ENCODE measurements around the gene ADCY7.

ADCY7 gene

GRCh38 chr16:50309527-50310307, 43.4 kb downstream of the ADCY7 start (continued):
- TF ChIP-seq TCF4 (CRISPR knock-in tag; IDR thresholded peaks at IDR 0.05; ENCODE audit: borderline replicate concordance) = no peak
- no peak for TF ChIP-seq ARNTL (CRISPR knock-in tag; IDR thresholded peaks at IDR 0.05; ENCODE audit: borderline replicate concordance, low read depth)
- no peak for TF ChIP-seq CREB5 (CRISPR knock-in tag; IDR thresholded peaks at IDR 0.05; ENCODE audit: low read depth)
- TF ChIP-seq ZC3H10 (CRISPR knock-in tag; IDR thresholded peaks at IDR 0.05) = no peak
- TF ChIP-seq ISL1 (CRISPR knock-in tag; IDR thresholded peaks at IDR 0.05) = no peak
- TF ChIP-seq ZNF8 (CRISPR knock-in tag; IDR thresholded peaks at IDR 0.05) = no peak
- no peak for TF ChIP-seq TSHZ2 (CRISPR knock-in tag; IDR thresholded peaks at IDR 0.05)
- TF ChIP-seq SNAI2 (CRISPR knock-in tag; IDR thresholded peaks at IDR 0.05) = no peak
- no peak for TF ChIP-seq OSR1 (CRISPR knock-in tag; IDR thresholded peaks at IDR 0.05)
- no peak for TF ChIP-seq CSDC2 (CRISPR knock-in tag; IDR thresholded peaks at IDR 0.05)

- peak; percentile 17 for ATAC-seq
- TF ChIP-seq OSR1 (CRISPR knock-in tag; IDR thresholded peaks at IDR 0.05) = no peak
- TF ChIP-seq SNAI2 (CRISPR knock-in tag; IDR thresholded peaks at IDR 0.05) = no peak
- no peak for TF ChIP-seq ZC3H10 (CRISPR knock-in tag; IDR thresholded peaks at IDR 0.05)
- no peak for TF ChIP-seq ZFP30 (CRISPR knock-in tag; IDR thresholded peaks at IDR 0.05)
- no peak for TF ChIP-seq BACH2 (CRISPR knock-in tag; IDR thresholded peaks at IDR 0.05; ENCODE audit: borderline replicate concordance)
- TF ChIP-seq ISL1 (CRISPR knock-in tag; IDR thresholded peaks at IDR 0.05) = no peak
- no peak for TF ChIP-seq CSRNP3 (CRISPR knock-in tag; IDR thresholded peaks at IDR 0.05)
- no peak for TF ChIP-seq POU6F1 (CRISPR knock-in tag; IDR thresholded peaks at IDR 0.05; ENCODE audit: borderline replicate concordance, low read depth)
- no peak for TF ChIP-seq ARNTL (CRISPR knock-in tag; IDR thresholded peaks at IDR 0.05; ENCODE audit: borderline replicate concordance, low read depth)
- TF ChIP-seq ZFP3 (CRISPR knock-in tag; IDR thresholded peaks at IDR 0.05) = no peak
- TF ChIP-seq ZNF70 (CRISPR knock-in tag; IDR thresholded peaks at IDR 0.05) = no peak
- no peak for TF ChIP-seq ZNF565 (CRISPR knock-in tag; conservative IDR thresholded peaks at IDR 0.05; ENCODE audit: low read depth)
- no peak for TF ChIP-seq RARB (CRISPR knock-in tag; IDR thresholded peaks at IDR 0.05)
- TF ChIP-seq ESRRG (CRISPR knock-in tag; IDR thresholded peaks at IDR 0.05) = no peak
Measured at GRCh38 chr16:50310308-50311133, 44.2 kb downstream of the ADCY7 start.

- ATAC-seq = no peak; the same call in 2 of the 3 replicates
- TF ChIP-seq ISL1 (CRISPR knock-in tag; IDR thresholded peaks at IDR 0.05) = no peak
- no peak for TF ChIP-seq GLIS3 (CRISPR knock-in tag; IDR thresholded peaks at IDR 0.05)
- TF ChIP-seq PATZ1 (CRISPR knock-in tag; IDR thresholded peaks at IDR 0.05; ENCODE audit: borderline replicate concordance) = no peak
- TF ChIP-seq OSR1 (CRISPR knock-in tag; IDR thresholded peaks at IDR 0.05) = no peak
- TF ChIP-seq CREB5 (CRISPR knock-in tag; IDR thresholded peaks at IDR 0.05; ENCODE audit: low read depth) = no peak
- no peak for TF ChIP-seq ZNF565 (CRISPR knock-in tag; conservative IDR thresholded peaks at IDR 0.05; ENCODE audit: low read depth)
- no peak for TF ChIP-seq ESRRG (CRISPR knock-in tag; IDR thresholded peaks at IDR 0.05)
- no peak for TF ChIP-seq ZC3H10 (CRISPR knock-in tag; IDR thresholded peaks at IDR 0.05)
- no peak for TF ChIP-seq TOX (CRISPR knock-in tag; IDR thresholded peaks at IDR 0.05; ENCODE audit: borderline replicate concordance)
- no peak for TF ChIP-seq ZNF8 (CRISPR knock-in tag; IDR thresholded peaks at IDR 0.05)
Measured at GRCh38 chr16:50311134-50311528, 44.8 kb downstream of the ADCY7 start.

All from SK-N-SH treated with all-trans-retinoic acid at 6 μM for 48 hours (cell line).